GM12892 (cell line): ENCODE measurements around the gene KYNU.

Source experiments
- POLR2A ChIP-seq: IDR thresholded peaks from 2 replicates; pipeline ENCODE4 v1.6.1; 2011; ENCODE audit warnings: low read depth, low read length, control low read depth
- POLR2AphosphoS5 ChIP-seq: IDR thresholded peaks from 2 replicates; pipeline ENCODE4 v1.6.1; 2011; ENCODE audit warnings: low read depth, low read length, control low read depth

DNA sequence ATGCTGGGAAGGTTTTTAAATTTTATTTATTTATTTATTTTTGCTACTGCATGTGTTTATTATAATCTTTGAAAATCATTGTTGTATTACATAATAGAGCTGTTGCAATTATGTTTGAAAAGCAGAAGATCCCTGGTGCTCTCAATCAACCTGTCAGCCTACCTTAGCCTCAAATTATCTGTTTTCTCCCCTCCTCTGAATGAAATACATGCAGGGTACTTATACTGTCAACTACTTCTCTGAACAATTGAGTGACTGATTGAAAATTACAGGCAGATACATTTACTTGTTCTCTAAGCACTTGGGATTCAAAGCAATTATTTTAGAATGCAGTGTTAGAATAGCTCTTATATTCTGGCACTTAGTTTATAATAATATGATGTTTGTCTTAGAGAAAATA lies 8.1 kb downstream of the KYNU start:
- TF ChIP-seq POLR2A: no peak
- no peak for TF ChIP-seq POLR2AphosphoS5
